Epidermal melanocyte (primary cell): Measurements from ENCODE around the gene TMEM151B.
"Not testable (repeated sequence)": the region's sequence is repeated elsewhere in the genome, so short reads cannot be mapped to it uniquely, and the experiment has no call there.

Source experiments
- DNase-seq: peaks from one replicate; pipeline ENCODE4 v3.0.0; 2011; ENCODE audit warnings: low spot score; ENCODE audit not compliant: insufficient read length

The TMEM151B gene

DNA sequence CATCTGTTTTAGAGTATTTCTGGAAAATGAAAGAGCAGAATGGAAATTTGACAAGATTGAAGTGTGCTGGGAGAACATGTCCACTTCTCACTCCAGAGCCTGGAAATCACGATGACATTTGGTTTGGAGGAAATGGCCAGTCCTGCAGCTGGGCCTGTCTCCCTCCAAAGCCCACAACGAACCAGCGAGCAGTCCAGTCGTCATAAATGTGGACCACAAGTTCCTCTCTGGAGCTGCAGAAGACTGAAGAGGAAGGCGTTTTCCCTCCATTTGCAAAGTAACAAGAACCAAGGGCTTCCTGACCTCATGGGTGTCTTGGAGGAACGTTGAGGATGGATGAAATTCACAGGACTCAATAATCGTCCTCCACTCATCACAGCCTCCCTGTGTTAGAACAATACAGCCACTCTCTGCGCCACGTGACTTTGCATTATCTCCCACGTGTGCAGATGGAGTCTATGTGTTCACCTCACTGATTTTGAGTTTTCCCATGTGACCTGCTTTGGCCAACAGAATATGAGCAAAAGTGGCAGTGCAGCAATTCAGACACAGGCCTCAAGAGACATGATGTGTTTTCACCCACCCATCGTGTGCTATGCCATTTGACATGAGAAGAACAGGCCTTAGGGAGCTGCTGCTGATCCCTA lies 63.1 kb downstream of the TMEM151B start:
- no peak for DNase-seq

DNA sequence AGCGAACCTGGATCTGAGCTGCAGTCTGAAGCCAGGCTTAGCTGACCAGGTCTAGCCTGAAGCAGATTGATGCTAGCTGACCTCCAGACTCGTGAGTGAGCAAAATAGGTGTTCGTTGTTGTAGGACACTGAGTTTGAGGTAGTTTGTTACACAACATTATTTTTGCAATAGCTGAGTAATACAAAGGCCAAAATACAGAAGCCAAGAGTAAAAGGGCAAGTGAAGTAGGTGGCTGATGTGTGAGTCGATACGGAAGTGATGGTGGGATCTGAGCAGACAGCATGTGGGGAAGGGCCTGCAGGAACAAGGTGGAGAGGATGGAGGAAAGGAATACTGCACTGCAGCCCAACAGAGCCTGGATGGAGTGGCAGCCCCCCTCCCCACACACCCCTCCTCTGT lies 63.7 kb downstream of the TMEM151B start:
- no peak for DNase-seq

DNA sequence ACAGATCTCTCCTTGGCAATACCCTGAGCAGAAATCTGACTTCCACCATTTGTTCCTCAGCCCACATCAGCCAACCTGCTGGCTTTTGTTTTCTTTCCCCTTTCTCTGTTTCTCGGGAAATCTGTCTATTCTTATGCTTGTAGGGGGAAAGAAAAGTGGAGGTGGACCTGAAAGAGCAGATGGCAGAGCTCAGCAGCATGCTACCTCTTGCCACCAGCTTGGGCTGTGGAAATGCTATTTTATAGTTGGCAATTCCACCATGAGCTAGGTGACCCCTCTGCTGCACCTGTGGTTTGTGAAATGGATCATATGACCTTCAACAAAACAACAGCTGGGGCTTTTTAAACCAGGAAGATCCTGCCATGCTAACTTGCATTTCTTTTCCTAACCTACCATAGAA lies 65.4 kb downstream of the TMEM151B start:
- DNase-seq: no peak

DNA sequence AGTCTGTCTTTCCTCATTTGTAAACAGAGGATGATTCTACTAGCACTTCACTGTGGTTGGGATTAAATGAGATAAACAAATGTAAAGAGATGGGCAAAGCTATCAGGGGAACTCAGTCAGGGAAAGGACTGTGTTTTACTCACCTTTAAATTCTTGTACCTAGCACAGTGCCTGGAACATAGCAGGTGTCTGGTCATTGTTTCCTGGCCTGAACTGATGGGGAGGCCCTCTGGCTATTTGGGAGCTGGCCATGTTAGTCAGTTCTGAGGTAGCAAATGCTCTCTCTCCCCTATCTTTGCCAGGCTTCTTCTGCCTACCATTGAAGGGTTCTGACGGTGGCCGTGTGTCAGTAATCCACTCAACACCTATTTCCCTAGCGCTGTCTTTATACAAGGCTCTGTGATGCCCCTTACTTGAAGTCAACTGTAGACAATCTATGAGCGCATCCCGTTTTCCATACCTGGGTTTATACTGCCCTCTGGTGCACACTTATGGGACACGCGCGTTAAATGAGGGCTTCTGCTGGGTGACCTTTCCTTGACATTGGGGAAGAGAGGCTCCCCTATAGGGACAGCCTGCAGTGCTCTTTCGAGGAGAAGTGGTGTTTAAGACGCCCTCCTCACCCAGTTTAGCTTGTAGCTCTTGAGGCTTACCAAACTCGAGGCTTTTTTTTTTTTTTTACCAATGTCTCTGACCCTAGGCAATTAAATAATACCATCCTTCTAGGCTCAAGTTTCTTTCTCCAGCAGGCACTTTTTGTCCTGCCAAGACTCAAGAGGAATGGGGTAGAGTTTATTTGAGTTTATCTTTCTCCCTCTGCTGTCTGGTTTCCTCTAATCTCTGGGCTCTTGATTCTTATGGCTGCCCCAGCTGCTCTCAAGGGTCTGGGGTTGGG lies 68.2 kb downstream of the TMEM151B start:
- peak; percentile 26 for DNase-seq

DNA sequence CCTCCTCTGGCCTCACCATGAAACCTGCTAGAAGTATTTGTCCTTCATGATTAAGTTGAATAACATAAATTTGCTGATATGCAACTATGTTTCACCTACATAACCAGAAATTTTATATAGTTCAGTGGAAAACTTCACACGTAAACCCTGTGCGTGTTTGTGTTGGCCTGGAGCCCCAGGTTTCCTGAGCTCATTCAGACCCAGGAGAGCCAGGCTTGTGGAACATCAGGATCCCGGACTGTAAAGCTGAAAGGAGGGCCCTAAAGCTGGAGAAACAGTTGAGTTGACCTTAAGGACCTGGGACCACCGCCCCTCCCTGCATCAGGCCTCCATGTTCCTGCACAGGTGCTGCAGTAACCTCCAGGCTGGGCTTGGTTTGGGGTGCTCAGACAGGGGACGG lies 69.1 kb downstream of the TMEM151B start:
- no peak for DNase-seq

DNA sequence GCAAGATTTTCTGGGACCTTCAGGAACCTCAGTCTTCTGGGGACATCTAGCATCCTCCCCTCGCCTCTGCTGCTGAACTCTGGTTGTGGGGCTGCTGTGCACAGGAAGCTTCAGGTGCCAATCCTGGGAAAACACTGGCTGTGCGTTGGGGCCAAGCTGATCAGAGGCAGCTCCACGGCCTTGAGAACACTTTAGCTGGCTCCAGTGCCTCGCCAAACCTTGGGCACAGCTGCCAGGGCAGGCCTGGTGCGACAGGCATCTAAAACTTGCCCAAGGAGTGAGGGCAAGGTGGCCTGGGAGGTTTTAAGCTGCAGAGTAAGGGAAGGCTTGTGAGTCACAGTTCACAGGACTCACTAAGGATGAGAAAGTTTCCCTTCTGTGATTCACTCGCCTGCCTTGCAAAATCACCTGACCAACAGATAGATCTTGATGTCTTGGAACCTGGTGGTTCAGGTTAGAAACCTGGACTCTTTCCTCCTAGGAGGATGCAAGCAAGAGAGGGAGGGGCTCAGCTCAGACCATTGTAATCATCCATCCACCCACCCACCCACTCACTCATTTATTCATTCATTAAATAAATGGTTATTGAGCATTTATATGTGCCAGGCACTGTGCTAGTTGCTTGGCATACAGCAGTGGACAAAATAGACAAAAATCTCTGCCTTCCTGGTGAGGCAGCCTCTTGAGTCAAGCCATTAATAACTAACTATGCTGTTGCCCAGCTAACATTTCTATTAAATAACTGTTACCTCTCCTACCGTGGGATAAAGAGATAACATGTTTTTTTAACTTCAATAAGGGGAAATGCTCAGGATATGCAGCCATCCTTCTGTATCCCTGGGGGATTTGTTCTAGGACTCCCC lies 69.7 kb downstream of the TMEM151B start:
- DNase-seq: no peak

DNA sequence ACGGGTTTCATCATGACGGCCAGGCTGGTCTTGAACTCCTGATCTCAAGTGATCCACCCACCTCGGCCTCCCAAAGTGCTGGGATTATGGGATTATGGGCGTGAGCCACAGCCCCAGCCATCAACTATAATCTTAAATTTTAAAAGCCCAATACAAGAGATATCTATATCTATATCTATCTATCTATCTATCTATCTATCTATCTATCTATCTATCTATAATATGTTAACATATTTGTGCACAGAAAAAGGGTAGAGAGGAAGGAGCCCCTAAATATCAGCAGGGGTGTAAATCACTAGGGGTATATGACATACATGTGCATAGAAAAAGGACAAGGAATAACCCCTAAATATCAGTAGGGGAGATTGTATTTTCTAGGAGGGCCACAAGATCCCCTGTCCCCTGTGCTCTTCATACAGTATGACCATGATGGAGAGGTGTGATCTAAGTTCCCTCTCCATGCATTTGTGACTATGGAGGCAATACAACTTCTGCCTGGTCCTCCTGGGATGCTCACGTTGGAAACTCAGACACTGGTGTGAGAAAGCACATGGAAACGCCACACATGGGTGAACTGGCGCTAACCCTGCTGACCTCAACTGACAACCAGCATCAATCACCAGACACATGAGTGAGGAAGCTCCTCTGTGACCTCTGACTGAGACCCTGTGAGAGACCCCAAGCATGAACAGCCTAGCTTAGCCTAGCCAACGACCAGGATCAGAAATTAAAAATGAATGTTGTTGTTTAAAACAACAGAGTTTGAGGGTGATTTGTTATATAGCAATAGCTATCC lies 71.0 kb downstream of the TMEM151B start:
- DNase-seq: no peak

DNA sequence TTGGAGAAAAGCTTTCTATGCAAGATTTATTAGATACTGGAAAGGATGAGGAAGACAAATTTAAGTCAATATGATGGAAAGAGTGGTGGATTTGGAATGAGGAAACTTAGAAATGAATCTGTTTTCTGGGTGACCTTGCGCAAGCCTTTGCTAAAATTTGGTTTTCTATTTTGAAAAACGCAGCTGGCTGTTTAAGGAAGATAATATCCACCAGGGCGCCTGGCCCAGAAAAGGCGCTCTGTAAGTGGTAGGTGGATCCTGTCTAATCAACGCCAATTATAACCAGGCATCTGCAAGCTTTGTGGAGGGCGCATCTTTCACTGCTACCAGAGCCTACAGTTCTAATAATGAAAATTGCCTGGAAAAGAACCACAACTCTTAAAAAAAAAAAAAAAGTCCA lies 71.8 kb downstream of the TMEM151B start:
- no peak for DNase-seq

DNA sequence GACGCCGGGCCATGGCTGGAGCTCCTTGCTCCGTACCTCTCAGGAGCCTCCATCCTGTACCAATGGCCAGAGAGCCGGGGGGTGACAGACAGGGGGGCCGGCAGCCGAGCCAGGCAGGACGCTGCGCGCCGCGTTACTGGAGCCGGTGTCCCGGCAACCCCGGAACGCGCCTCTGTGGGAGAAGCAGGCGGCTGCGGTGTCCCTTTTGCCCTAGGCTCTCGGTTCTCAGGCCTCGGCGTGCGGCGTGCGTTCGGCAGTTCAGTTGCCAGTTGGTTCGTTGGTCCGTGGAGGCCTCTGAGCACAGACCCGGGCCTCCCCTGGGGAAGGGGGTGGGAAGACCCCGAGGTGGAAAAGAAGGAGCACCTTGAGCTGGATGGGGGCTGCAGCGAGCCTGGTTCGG lies 72.2 kb downstream of the TMEM151B start, which contains the start of gene SPATS1:
SPATS1 (plus strand) TSS at position 162 of the 400 bp plus-strand sequence. CDS start 446 bp downstream, outside the sequence.
- no peak for DNase-seq

DNA sequence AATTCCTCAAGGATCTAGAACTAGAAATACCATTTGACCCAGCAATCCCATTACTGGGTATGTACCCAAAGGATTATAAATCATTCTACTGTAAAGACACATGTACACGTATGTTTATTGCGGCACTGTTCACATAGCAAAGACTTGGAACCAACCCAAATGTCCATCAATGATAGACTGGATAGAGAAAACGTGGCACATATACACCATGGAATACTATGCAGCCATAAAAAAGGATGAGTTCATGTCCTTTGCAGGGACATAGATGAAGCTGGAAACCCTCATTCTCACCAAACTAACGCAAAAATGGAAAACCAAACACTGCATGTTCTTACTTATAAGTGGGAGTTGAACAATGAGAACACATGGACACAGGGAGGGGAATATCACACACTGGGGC lies 76.6 kb downstream of the TMEM151B start:
- not testable (repeated sequence) for DNase-seq

DNA sequence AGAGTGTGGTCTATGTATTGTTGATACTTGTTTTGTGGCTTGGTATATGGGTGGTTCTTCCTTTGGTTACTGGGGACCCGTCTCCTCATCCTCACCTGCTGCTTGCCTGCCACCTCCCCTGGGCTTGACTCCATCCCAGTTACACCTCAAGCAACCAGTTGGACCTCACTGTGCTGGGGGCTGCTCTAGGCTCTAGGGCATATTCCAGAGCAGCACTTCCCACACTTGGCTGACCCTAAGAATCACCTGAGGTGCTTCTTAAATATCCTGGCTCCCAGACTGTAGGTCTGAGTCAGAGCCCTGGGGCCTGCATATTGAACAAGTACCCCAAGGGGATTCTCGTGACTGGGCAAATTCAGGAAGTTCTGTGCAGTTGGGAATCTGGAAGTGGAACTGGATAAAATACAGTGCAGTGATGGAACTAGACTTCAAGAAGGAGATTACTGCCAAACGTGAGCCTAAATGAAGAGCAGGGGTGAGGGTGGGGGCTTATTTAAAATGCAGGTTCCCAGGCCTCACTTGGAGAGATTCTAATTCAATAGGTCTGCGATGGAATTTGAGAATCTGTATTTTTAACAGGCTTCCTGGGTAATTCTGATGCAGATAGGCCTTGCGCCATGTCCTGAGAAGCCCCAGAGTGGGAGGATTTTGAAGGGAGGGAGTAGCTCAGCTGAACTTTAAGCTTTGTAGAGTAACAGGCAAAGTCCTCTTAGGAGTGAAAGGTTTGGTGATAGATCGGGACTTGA lies 79.8 kb downstream of the TMEM151B start:
- DNase-seq: no peak

DNA sequence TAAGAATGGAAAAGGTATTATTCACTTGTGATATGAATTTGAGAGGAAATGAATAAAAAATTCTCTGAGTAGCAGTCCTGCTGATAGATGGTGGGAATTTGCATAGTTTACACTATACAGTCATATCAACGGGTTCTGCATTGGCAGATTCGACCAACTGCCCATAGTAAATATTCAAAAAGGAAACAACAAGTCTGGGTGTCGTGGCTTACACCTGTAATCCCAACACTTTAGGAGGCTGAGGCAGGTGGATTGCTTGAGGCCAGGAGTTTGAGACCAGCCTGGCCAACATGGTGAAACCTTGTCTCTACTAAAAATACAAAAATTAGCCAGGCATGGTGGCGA lies 80.4 kb downstream of the TMEM151B start:
- DNase-seq: not testable (repeated sequence)

DNA sequence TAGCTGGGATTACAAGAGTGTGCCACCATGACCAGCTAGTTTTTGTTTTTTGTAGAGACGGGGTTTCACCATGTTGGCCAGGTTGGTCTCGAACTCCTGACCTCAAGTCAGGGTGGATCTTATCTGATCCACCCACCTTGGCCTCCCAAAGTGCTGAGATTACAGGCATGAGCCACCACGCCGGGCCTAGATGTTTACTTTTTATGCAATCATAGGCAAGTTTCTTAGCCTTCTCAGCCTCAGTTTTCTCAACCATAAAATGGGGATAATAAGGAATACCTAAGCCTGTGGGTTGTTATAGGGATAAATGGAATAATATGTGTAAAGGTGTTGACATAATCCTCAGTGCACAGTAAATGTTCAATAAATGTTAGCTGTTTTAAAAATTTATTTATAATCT lies 82.0 kb downstream of the TMEM151B start:
- no peak for DNase-seq

DNA sequence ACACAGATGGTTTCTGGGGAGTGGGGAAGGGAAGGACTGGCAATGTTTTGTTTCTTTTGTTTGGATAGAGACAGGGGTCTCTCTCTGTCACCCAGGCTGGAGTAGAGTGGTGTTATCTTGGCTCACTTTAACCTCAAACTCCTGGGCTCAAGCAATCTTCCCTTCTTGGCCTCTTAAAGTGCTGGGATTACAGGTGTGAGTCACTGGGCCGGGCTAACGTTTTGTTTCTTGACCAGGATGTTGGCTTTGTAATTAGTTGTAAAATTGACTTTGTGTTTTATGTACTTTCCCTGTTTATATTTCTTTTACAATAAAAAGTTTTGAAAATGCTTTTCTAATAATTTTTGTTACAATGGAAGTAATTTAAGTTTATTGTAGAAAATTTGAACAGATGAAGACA lies 83.1 kb downstream of the TMEM151B start:
- DNase-seq: no peak

DNA sequence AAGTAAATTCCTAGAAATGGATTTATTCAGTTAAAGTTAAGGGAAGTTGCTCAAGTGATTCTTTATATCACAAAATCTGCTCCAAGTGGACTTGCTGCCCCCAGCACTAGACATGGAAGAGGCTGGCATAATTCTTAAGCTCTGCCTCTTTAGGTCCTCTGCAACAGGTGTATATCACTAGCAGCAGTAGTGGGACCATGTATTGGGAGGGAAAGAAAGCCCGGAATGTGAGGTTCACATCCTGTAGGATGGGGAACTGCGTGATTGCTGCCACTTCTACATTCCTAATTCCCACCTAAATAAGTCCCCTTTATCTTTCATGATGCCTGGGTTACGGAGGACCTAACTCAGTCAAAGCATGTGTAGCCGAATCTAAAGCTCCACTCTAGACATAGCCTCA lies 85.4 kb downstream of the TMEM151B start:
- no peak for DNase-seq

DNA sequence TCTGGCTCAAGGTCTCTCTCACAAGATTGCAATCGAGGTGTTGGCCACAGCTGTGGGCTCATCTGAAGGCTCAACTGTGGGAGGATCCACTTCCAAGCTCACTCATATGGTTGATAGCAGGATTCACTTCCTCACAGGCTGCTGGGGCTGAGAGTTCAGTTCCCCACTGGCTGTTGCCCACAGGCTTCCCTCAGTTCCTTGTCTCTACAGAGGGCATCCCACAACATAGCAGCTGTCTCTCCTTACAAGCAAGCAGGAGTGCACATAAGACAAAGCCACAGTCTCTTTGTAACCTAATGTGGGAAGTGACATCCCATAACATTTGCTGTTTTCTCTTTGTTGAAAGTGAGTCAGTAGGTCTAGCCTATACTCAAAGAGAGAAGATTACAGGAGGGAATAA lies 86.2 kb downstream of the TMEM151B start:
- DNase-seq: no peak
